GM10266 (cell line): ENCODE measurements around the gene TGFBR2.

ENCODE experiments used
- DNase-seq: peaks from one replicate; pipeline ENCODE4 v3.0.0; 2012; ENCODE audit errors: extremely low spot score
- TF ChIP-seq, protein P1 (sequence below): IDR thresholded peaks from 2 replicates; pipeline ENCODE4 v1.5.1; 2012; ENCODE audit warnings: mild to moderate bottlenecking, low read depth; ENCODE audit not compliant: control insufficient read depth, insufficient read depth; ENCODE audit errors: missing control alignments

The TGFBR2 gene

DNA sequence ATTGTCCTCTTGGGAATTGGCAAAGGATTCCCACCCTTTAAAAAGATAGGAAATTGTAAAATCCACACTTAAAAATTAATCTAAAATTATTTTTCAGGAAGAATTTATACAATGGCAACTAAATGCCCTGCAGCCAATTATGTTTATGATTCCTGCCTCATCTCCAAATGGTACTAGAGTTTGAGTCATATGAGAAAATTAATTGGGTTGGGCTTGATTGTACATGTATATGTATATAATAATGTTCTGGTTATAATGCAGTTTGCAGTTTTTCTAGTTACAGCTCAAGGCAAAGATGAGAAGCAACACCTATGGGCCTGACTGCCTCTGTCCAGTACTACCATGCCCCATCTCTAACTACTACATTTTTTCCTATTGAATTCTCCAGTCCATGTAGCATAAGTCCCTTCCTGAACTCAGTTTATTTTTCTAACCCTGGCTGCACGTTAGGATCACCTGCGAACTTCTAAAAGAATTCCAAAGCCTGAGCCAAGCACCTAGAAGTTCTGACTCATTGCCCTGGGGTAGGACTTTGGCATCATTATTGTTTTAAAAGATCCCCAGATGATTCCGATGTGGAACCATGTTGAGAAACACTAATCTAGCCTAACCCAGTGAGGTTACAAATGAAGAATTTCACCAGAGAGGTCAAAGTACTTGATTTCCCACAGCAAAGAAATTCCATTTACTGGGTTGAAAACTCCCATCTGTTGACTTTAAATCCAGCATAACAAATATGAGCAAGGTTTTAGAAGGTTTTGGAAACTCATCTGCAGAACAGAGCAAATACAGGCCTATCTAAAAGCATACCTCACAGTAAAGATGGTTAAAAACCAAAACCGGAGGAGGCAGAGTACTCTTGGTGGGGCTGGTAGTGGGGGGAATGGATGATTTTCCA, 19.4 kb downstream of the TGFBR2 start:
- DNase-seq: no peak
- TF ChIP-seq, protein P1, sequence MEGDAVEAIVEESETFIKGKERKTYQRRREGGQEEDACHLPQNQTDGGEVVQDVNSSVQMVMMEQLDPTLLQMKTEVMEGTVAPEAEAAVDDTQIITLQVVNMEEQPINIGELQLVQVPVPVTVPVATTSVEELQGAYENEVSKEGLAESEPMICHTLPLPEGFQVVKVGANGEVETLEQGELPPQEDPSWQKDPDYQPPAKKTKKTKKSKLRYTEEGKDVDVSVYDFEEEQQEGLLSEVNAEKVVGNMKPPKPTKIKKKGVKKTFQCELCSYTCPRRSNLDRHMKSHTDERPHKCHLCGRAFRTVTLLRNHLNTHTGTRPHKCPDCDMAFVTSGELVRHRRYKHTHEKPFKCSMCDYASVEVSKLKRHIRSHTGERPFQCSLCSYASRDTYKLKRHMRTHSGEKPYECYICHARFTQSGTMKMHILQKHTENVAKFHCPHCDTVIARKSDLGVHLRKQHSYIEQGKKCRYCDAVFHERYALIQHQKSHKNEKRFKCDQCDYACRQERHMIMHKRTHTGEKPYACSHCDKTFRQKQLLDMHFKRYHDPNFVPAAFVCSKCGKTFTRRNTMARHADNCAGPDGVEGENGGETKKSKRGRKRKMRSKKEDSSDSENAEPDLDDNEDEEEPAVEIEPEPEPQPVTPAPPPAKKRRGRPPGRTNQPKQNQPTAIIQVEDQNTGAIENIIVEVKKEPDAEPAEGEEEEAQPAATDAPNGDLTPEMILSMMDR: no peak

DNA sequence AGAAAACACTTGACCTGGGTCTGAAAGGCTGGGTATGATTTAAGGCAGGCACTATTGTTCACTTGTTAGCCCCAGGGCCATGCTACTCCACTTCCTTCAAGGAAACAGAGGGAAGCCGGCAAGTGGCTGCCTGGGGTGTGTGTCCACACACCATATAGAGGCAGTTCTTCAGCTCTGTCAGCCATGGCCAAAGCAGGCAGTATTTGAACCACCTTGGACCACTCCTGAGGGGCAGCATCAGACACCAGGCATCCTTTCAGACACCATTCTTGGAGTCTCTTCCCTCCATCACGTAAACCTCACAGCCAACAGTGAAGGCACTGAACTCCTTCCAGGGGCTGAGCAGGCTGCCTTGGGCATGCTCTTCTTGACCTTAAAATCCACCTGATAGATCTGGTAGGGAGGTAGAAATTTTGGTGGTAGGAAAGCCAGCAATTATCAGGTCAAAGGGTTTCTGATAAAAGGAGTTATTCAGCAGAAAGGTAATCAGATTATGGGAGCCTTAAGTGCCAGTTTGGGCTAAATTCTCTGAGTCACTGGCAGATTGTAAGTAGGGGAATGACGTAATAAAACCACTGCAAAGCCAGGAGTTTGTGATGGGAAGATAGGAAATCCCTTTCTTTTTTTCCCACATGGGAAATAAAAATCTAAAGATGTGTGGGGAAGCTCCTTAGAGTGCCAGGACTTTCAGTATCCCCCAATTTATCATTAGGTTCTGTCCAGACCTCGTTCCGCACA, 20.2 kb downstream of the TGFBR2 start:
- DNase-seq: no peak
- TF ChIP-seq, protein P1: no peak

DNA sequence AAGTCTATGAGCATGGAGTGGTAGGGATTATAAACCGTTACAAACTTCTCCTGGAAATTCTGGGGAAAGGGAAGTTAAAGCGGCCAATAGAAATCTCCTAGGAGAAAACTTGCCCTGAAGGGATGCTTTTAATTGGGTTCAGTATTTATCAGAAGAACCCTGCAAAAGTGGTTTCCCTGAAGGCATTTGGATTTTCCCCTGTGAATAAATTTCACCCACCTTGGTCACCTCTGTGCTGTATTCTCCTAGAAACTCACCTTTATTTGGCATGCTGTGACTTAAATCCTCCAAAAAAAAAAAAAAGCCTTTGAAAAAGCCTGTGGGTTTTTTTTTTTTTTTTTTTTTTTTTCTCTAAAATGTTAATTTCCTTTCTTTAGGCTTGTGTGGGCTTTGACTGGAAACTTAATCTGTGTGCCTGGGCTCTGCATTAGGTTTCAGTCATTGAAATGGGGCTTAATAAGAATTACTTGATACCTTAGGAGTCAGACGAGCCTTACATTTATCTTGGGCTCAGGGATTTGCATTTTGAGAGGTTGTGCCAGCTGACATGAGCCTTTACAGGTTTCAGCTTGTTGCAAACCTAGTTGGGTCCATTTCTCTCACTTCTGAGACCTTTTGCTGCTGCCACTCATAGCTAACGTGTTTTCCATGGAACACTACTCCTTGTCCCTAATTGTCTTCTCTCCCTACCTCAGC, 22.0 kb downstream of the TGFBR2 start:
- DNase-seq: no peak
- TF ChIP-seq, protein P1: no peak

DNA sequence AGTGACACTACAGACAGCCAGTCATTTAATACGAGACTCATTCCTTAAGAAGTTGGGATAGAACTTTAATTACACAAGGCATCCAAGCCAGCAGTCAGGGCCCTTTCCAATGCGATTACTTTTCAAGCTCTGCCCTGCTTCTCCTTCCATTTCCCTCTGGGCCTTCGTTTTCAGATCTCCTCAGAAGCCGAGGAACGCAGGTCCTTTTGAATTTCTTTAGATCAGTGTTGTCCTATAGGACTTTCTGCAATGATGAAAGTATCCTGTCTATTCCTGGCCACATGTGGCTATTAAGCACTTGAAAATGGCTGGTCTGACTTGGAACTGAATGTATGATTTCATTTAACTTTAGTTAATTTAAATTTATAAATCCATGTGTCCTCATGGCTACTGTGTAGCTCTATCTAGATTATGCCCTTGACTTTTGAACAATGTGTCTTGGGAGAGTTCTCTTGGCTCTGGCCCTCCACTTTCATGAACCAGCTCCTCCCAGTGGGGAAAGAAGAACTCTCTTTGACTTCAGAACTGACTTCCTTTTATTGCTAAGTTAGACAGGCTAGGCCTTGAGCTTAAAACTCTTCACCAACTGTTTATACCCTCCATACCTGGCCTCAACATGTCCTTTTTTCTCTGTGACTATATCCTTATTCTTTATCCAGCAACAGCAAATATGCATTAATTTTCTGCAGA, 22.6 kb downstream of the TGFBR2 start:
- DNase-seq: no peak
- TF ChIP-seq, protein P1: peak; percentile 18

DNA sequence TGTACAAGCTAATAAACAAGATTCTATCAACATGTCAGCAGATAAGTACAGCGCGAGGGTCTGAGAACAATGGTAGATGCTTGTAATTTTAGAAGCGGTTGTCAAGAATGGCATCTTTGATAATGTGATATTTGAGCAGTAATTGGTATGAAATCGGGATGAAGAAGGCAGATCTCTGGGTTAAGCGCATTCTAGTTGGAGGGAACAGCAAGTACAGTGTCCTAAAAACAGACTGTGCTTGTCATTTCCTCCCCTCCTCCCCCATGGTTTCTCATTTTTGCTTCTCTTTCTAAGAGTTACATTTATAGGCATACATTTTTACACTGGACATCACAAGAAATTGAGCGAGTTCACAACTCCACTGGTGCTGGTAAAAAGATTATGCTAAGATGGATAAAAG, 23.3 kb downstream of the TGFBR2 start:
- TF ChIP-seq, protein P1: no peak
- DNase-seq: no peak

DNA sequence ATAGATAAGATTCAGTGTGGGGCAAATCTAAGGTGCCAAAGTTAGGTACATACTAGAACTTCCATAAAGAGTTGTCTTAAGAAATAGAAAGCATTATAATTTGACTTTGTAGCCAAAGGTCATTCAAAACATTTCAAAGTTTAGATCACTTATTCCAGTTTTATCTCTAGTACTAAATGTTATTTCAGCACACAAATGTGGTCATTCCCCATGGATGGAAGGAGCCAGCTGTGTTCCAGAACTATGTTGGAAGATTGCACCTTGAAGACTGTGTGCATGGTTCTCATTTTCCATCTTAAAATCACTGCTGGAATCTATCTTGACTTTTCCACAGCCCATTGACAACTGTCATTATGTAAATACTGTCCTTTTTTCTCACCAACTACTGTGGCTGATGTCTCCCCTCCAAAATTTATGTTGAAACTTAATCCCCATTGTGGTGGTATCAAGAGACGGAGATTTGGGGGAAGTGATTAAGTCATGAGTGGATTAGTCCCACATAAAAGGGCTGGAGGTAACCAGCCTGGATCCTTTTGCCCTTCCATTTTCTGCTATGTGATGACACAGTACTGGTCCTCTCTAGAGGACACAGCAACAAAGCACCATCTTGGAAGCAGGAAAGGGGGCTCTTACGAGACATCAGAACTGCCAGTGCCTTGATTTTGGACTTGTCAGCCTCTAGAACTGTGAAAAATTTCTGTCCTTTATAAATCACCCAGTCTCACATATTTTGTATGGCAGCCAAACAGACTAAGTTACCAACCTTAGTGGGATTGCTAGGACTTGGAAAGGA, 24.0 kb downstream of the TGFBR2 start:
- TF ChIP-seq, protein P1: no peak
- no peak for DNase-seq
